Neural crest cell (in vitro differentiated cells): ENCODE measurements around the gene ACAD11. TPM values are rescaled to one million over a fixed set of nuclear protein-coding genes. Genes with fewer than 3 reads are reported as not detected.

Source experiments
- DNase-seq: peaks from one replicate; pipeline ENCODE4 v3.0.0; 2021; ENCODE audit warnings: low read depth, mixed read lengths, low spot score
- H3K27ac Mint-ChIP-seq: one replicate; pipeline ENCODE4 v1.8.0; 2021; ENCODE audit warnings: mild to moderate bottlenecking, mixed read lengths; ENCODE audit not compliant: unreplicated experiment
- H3K27me3 Mint-ChIP-seq: 2 replicates; pipeline ENCODE4 v1.8.0; 2021; ENCODE audit warnings: low read depth, mild to moderate bottlenecking, mixed read lengths
- H3K36me3 Mint-ChIP-seq: 2 replicates; pipeline ENCODE4 v1.8.0; 2021; ENCODE audit warnings: low read depth, mild to moderate bottlenecking, mixed read lengths
- H3K4me1 Mint-ChIP-seq: 2 replicates; pipeline ENCODE4 v1.8.0; 2021; ENCODE audit warnings: mixed read lengths
- H3K4me3 Mint-ChIP-seq: one replicate; pipeline ENCODE4 v1.8.0; 2021; ENCODE audit warnings: mild to moderate bottlenecking, mixed read lengths
- H3K9me3 Mint-ChIP-seq: 2 replicates; pipeline ENCODE4 v1.8.0; 2021; ENCODE audit warnings: mixed read lengths
- CTCF ChIP-seq: fragments of 200-600 bp; sonication (generic); conservative IDR thresholded peaks from 2 replicates; pipeline ENCODE4 v1.5.0; 2021; ENCODE audit warnings: antibody characterized with exemption, mild to moderate bottlenecking
- total RNA-seq: library from RNA; stranded (reverse); gene quantifications from 2 replicates; pipeline ENCODE4 v1.2.1, GENCODE V29; 2021

Gene ACAD11
- total RNA-seq, 1 donor from 2014 or later: 16.7 TPM

DNA sequence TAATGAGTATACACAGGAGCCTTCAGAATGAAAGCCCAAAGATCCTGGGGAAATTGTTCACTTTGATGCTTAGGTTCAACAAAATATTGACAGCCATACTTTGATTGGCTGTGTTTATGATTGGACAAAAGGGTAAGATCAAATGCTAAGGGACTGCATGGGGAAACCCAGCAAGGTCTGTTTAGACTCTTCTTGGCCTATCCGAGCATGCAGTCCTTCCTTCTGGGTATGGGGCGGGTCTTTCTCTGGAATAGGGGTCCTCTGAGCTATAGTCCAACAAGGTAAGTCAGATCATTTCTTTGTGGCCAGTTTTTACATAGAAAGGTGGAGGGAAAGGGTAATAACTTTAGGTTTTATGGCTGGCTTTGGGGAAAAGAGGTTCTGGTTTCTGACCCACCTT is 115.5 kb downstream of the ACAD11 start:
- H3K27ac Mint-ChIP-seq: no peak overlapping the region
- H3K9me3 Mint-ChIP-seq: peaks cover 2% of the 10 kb centered on the region
- no peak overlapping the region for H3K4me3 Mint-ChIP-seq
- no peak for TF ChIP-seq CTCF
- peaks cover 2% of the 10 kb centered on the region for H3K4me1 Mint-ChIP-seq
- peaks cover 8% of the 10 kb centered on the region for H3K36me3 Mint-ChIP-seq
- no peak for DNase-seq
- no peaks in the 10 kb centered on the region for H3K27me3 Mint-ChIP-seq

DNA sequence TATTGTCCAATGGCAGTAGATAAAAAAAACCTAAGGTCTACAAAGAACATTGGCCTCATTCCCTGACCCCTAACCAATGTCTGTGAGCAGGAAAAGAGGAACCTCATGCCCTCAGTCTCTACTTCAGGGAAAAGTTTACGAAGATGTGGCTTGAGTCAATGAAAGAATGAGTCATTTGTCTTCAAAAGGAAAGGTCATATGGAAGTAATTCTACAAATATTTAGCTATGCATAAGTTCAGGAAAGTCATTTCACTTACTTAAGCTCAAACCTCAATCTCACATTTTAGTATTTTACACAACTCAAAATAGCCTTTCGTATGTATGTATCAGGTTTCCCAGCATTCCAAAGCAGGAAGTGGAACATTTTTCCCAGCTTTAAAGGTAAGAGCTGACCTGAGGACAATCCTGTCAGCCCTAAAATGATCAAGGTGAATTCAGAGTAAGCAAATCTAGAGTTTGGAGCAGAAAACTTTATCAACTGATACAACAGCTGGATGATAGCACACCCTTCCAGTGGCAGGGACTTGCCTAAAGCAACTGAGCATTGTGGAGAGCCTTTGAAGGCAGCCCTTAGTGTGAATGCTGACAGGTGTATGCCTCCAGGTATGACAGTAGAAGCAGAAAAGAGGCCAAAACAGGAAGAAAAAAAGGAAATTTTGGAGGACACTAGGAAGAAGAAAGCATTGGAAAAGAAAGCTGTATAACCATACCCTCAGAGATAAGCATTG is 116.4 kb downstream of the ACAD11 start:
- Mint-ChIP-seq H3K27ac (no peak overlapping the region), H3K27me3 (no peaks in the 10 kb centered on the region), H3K36me3 (peaks cover 8% of the 10 kb centered on the region), H3K4me3 (no peak overlapping the region), H3K9me3 (no peaks in the 10 kb centered on the region), H3K4me1 (no peaks in the 10 kb centered on the region)
- no peak for TF ChIP-seq CTCF
- no peak for DNase-seq

DNA sequence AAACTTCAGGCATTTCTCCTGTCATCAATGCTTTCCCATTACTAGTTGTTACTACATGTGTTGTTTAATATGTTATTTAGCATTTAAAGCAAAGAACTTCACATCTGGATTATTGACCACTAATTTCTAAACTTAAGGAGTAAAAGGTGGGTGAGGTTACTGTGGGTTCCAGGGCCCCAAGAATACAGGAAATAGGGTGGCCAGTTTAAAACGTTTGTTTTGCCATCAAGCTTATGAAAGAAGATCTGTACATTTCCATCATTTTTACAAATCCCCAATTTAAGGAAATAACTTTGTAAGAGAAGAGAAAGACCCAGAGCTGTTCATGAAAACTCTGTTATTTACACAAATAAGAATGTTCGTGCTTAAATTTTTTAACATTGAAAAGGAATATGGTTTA is 117.0 kb downstream of the ACAD11 start:
- peaks cover 8% of the 10 kb centered on the region for H3K36me3 Mint-ChIP-seq
- no peak for TF ChIP-seq CTCF
- H3K27me3 Mint-ChIP-seq: no peaks in the 10 kb centered on the region
- H3K4me1 Mint-ChIP-seq: no peaks in the 10 kb centered on the region
- no peak overlapping the region for H3K27ac Mint-ChIP-seq
- no peaks in the 10 kb centered on the region for H3K9me3 Mint-ChIP-seq
- H3K4me3 Mint-ChIP-seq: no peak overlapping the region
- DNase-seq: no peak

DNA sequence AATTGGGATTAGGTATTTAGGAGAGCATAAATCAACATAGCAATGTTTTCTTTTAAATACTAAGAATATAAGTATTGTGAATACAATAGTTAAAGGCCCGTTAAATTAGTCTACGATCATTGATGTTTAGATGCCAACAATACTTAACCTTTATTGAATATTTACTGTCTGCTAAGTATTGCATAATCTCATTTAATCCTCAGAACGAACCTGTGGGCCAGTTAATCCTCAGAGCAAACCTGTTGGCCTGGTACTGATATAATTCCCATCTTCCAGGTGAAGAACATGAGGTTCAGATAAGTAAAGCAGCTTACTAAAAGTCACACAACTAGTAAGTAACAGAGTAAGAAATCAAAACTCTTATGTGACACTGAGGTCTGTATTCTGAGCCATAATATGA is 119.9 kb downstream of the ACAD11 start:
- no peaks in the 10 kb centered on the region for H3K4me1 Mint-ChIP-seq
- no peak overlapping the region for H3K27ac Mint-ChIP-seq
- no peaks in the 10 kb centered on the region for H3K9me3 Mint-ChIP-seq
- no peak for TF ChIP-seq CTCF
- H3K36me3 Mint-ChIP-seq: peaks cover 15% of the 10 kb centered on the region
- DNase-seq: no peak
- no peak overlapping the region for H3K4me3 Mint-ChIP-seq
- no peaks in the 10 kb centered on the region for H3K27me3 Mint-ChIP-seq

DNA sequence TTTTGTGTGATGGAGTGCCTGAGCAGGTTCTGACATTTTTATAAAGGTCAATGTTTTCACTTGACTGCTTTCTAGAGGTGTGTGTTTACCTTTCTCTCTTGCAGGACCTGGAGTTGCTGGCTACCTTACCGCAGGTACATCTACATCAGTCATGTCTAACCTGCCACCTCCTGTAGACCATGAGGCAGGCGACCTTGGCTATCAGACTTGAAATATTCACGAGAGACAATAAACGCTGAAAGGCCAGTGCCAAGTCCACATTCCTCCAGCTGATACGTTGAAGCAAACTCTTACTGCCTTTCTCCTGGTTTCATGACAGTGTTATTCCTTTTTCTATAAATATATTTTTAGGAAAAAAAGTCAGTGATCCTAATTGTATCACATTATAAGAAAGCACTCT is 121.5 kb downstream of the ACAD11 start:
- no peak for DNase-seq

More for the DNA sequence above, 121.5 kb downstream of the ACAD11 start:
- Mint-ChIP-seq H3K4me3 (no peak overlapping the region), H3K9me3 (no peaks in the 10 kb centered on the region), H3K36me3 (peaks cover 12% of the 10 kb centered on the region), H3K4me1 (no peaks in the 10 kb centered on the region), H3K27ac (no peak overlapping the region), H3K27me3 (no peaks in the 10 kb centered on the region)
- no peak for TF ChIP-seq CTCF
